GM19025 (cell line): Measurements from ENCODE around the gene ABCA8.
"Not testable (repeated sequence)": the region's sequence is repeated elsewhere in the genome, so short reads cannot be mapped to it uniquely, and the experiment has no call there.

Experiments used
- ATAC-seq: cut with Tn5 transposase; IDR thresholded peaks from one replicate; pipeline ENCODE4 v1.9.1; 2021; ENCODE audit warnings: mild to moderate bottlenecking, low read depth, moderate library complexity; ENCODE audit not compliant: unreplicated experiment

Gene ABCA8, protein sequence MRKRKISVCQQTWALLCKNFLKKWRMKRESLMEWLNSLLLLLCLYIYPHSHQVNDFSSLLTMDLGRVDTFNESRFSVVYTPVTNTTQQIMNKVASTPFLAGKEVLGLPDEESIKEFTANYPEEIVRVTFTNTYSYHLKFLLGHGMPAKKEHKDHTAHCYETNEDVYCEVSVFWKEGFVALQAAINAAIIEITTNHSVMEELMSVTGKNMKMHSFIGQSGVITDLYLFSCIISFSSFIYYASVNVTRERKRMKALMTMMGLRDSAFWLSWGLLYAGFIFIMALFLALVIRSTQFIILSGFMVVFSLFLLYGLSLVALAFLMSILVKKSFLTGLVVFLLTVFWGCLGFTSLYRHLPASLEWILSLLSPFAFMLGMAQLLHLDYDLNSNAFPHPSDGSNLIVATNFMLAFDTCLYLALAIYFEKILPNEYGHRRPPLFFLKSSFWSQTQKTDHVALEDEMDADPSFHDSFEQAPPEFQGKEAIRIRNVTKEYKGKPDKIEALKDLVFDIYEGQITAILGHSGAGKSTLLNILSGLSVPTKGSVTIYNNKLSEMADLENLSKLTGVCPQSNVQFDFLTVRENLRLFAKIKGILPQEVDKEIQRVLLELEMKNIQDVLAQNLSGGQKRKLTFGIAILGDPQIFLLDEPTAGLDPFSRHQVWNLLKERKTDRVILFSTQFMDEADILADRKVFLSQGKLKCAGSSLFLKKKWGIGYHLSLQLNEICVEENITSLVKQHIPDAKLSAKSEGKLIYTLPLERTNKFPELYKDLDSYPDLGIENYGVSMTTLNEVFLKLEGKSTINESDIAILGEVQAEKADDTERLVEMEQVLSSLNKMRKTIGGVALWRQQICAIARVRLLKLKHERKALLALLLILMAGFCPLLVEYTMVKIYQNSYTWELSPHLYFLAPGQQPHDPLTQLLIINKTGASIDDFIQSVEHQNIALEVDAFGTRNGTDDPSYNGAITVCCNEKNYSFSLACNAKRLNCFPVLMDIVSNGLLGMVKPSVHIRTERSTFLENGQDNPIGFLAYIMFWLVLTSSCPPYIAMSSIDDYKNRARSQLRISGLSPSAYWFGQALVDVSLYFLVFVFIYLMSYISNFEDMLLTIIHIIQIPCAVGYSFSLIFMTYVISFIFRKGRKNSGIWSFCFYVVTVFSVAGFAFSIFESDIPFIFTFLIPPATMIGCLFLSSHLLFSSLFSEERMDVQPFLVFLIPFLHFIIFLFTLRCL (N-terminal part only)

DNA sequence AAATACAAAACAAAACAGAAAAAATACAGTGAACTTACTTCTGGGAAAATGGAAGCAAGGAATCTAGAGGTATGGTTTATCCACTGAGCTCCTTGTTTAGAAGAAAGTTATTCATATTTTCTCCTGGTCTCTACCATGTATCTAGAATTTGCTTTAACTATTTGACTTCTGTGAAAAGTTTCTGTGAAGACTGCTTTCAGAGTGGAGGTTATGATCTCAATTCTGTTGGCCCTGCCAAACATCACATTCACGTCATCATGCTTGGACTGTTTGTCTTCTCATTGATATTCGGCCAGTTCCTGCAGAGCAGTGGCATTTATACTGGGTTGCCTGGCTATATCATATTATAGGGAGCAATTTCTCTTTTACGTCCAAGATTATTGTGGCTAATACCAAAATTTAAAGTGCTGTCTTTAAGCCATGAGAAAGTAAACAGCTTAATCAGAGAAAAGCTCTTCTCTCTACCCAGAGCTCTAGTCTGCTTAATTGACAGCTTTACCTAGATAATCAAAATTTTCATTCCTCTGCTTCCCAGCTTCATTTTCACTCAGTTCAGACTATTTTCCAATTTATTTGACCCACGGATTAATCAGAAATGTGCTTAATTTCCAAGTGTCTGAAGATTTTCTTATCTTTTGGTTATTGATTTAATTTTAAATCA, at the start of gene ABCA8:
Gene ABCA8 (minus strand): TSS at position 212 of the 661 bp plus-strand sequence. CDS start 13,358 bp downstream, outside the sequence.
- ATAC-seq = no peak

DNA sequence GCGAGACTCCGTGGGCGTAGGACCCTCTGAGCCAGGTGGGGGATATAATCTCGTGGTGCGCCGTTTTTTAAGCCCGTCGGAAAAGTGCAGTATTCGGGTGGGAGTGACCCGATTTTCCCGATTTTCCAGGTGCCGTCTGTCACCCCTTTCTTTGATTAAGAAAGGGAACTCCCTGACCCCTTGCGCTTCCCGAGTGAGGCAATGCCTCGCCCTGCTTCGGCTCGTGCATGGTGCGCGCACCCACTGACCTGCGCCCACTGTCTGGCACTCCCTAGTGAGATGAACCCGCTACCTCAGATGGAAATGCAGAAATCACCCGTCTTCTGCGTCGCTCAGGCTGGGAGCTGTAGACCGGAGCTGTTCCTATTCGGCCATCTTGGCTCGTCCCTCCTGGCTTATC, 49.6 kb upstream of the ABCA8 start:
- not testable (repeated sequence) for ATAC-seq

GRCh38 chr17:68999743-69000142, 44.6 kb upstream of the ABCA8 start:
- ATAC-seq = not testable (repeated sequence)

DNA sequence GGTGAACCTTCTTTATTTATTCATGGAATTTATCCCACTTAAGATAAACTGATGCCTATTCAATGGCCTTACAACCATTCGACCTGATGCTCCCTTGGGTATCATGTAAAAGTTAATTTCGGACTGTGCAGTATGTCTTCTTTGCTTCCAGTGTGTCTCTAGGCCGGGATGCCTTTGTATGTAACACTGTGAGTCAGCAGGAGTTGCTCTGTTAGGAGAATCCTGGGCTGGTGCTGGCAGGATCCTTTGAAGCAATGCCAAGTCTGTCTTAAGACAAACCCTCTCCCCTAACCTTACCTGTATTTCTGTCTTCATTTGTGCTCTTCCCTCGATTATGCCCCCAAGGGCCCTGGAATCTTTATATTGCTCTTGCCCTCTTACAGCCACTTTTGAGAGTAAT, 37.9 kb upstream of the ABCA8 start:
- no peak for ATAC-seq

- ATAC-seq = no peak
These were observed 32.8 kb upstream of the ABCA8 start for GRCh38 chr17:68987966-68988365.

DNA sequence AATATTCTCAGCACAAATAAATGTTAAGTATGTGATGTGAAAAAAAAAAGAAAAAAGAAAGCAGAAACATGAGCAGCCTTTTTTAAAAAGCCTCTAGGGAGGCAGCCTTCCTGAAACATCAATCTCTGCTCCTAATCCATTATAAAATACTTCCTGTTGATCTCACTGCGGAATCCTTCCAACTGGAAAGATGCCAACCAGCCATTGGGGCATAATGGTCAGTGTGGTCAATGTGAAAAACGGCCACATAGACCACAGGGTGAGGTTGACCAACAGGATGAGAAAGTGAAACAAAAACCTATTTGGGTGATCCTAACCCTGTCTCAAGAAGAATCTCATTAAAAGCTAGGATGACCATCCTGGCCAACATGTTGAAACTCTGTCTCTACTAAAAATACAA, 26.1 kb upstream of the ABCA8 start:
- peak; percentile 75 for ATAC-seq

- no peak for ATAC-seq
These were observed 18.1 kb upstream of the ABCA8 start for GRCh38 chr17:68973098-68973846.

GRCh38 chr17:68972119-68972704, 17.0 kb upstream of the ABCA8 start:
- no peak for ATAC-seq

DNA sequence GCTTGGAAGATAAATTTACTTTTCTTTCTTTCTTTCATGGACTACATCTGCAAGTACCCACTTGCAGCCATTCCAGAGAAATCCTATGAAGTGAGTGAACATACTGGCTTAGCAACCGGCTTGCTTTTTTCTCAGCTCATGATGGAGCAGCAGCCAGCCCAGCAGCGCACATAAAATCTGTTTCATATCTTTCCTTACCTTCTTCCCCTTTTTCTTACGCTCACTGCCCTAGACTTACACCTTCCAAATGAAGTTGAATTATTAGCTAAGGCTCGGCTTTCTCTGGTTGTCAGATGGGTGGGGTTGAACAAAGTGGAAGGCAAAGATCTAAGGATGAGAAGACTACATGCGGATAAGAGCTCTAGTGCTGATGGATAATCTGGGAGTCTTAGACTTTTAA, 13.9 kb upstream of the ABCA8 start:
- no peak for ATAC-seq

DNA sequence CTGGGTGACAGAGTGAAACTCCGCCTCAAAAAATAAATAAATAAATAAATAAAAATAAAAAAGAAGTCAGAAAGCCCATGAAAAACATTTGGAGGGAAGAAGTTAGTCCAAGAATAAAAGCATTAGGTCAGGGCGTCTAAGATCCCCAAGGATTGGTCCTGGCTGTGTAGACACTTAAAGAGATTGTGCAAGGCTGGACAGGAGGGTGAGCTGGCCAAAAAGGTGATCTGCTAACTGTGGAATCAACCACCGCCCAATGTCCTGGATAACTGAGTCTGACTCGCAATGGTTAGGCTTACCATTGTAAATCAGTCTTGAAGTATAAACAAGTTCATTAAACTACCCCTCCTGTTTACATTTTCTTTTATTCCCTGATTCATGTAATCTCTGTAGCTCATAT, 8.8 kb upstream of the ABCA8 start:
- ATAC-seq = no peak

DNA sequence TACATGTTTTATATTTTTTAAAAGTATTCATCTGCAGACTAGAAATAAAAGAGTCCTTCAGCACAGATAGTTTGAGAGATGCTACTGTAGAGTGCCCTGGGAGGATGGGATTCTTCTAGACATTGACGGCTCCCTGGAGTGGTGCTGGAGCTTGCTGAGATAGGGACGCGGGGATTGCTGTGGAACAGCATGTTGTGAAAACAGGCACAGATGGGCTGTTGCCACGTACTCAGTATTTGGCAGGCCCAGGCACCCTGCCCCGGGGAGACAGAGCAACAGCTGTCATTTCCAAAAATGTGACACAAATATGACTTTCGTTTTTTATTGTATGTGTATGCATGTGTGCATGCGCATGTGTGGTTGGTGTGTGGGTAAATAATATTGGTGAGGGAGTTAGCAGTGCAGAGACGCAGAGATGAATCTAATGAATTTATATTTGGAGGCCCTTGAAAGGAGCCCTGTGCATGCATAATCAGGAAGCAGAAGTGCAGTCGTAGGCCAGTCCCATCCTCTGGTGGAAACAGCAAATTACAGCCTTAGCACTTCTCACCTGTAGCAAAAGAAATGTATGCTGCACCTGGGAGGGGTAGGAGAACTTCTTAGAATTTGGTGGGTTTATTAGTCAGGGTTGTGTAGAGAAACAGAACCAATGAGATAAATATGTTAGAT, 6.2 kb upstream of the ABCA8 start:
- ATAC-seq = no peak

- ATAC-seq = not testable (repeated sequence)
These were observed 3.9 kb upstream of the ABCA8 start for GRCh38 chr17:68959117-68959516.

GRCh38 chr17:68957944-68958343, 2.8 kb upstream of the ABCA8 start:
- ATAC-seq = no peak

GRCh38 chr17:68954146-68954896, 871 bp downstream of the ABCA8 start:
- no peak for ATAC-seq

GRCh38 chr17:68953340-68953997, 1.7 kb downstream of the ABCA8 start:
- ATAC-seq = no peak

GRCh38 chr17:68950725-68951124, 4.5 kb downstream of the ABCA8 start:
- ATAC-seq = no peak

DNA sequence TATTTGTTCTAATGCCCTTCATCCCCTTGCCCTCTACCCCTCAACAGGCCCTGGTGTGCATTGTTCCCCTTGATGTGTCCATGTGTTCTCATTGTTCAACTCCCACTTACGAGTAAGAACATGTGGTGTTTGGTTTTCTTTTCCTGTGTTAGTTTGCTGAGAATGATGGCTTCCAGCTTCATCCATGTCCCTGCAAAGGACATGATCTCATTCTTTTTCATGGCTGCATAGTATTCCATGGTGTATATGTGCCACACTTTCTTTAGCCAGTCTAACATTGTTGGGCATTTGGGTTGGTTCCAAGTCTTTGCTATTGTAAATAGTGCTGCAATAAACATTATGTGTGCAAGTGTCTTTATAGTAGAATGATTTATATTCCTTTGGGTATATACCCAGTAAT, 7.3 kb downstream of the ABCA8 start:
- not testable (repeated sequence) for ATAC-seq
